NK-92 (cell line): ENCODE data around the gene SYT5.
"Not testable (repeated sequence)": the region's sequence is repeated elsewhere in the genome, so short reads cannot be mapped to it uniquely, and the experiment has no call there.

Source experiments
- DNase-seq: peaks from one replicate; lab custom pipeline; 2025; ENCODE audit not compliant: unreplicated experiment; lab: John Stamatoyannopoulos, UW

The SYT5 gene

GRCh38 chr19:55179606-55180484 lies at the start of gene SYT5:
Gene SYT5 (minus strand): TSS chr19:55180289. CDS start chr19:55179041, 1,248 bp downstream.
- DNase-seq: no peak

- no peak for DNase-seq
Observed at GRCh38 chr19:55229789-55230182, 49.7 kb upstream of the SYT5 start.

GRCh38 chr19:55229145-55229788 lies 49.2 kb upstream of the SYT5 start:
- DNase-seq: no peak

GRCh38 chr19:55228403-55229031 lies 48.4 kb upstream of the SYT5 start, which contains the start of gene TMEM86B:
Gene TMEM86B (minus strand): TSS chr19:55228763. CDS start chr19:55228741, 22 bp downstream.
- no peak for DNase-seq

GRCh38 chr19:55228015-55228391 lies 47.9 kb upstream of the SYT5 start:
- no peak for DNase-seq

- no peak for DNase-seq
Observed at GRCh38 chr19:55227241-55228014, 47.3 kb upstream of the SYT5 start.

GRCh38 chr19:55226788-55227187 lies 46.7 kb upstream of the SYT5 start:
- DNase-seq: no peak

- no peak for DNase-seq
Observed at GRCh38 chr19:55226273-55226672, 46.2 kb upstream of the SYT5 start.

- no peak for DNase-seq
Observed at GRCh38 chr19:55225415-55225958, 45.4 kb upstream of the SYT5 start.

GRCh38 chr19:55224679-55225414 lies 44.8 kb upstream of the SYT5 start:
- DNase-seq: not testable (repeated sequence)

- no peak for DNase-seq
Observed at GRCh38 chr19:55224038-55224665, 44.1 kb upstream of the SYT5 start.

GRCh38 chr19:55223291-55224037 lies 43.4 kb upstream of the SYT5 start:
- DNase-seq: no peak

GRCh38 chr19:55220525-55220924 lies 40.4 kb upstream of the SYT5 start:
- DNase-seq: no peak

- no peak for DNase-seq
Observed at GRCh38 chr19:55216461-55217198, 36.5 kb upstream of the SYT5 start.

GRCh38 chr19:55213547-55213946 lies 33.5 kb upstream of the SYT5 start:
- DNase-seq: no peak

GRCh38 chr19:55212447-55212846 lies 32.4 kb upstream of the SYT5 start:
- no peak for DNase-seq

- DNase-seq: no peak
Observed at GRCh38 chr19:55209693-55210472, 29.8 kb upstream of the SYT5 start.
